GM23338 (cell line): ENCODE results near the gene ZNF735. TPM values are rescaled to one million over a fixed set of nuclear protein-coding genes. Genes with fewer than 3 reads are reported as not detected.

ENCODE experiments used
- polyA plus RNA-seq: library from polyadenylated mRNA; unstranded; fragments of >200 nt; fragmentation: Nextera tagmentation; extraction: Ambion mirVana; gene quantifications from 2 replicates; pipeline ENCODE4 v1.2.1, GENCODE V29; 2016
- total RNA-seq: library from RNA; depleted of rRNA; stranded (reverse); fragments of >200 nt; shearing (Covaris generic); gene quantifications from 2 replicates; pipeline ENCODE4 v1.2.3, GENCODE V29; 2014; rRNA removed

ZNF735 gene
- total and polyA plus RNA-seq, 2 experiments from 2014 or later: not detected

Other genes starting within 250 kb of the ZNF735 start
- gene ZNF722, start 208.4 kb upstream of the ZNF735 start, total RNA-seq: not detected in 2 replicates
- not detected in 2 replicates for gene ZNF722, start 208.4 kb upstream of the ZNF735 start, polyA plus RNA-seq
- gene ZNF727, start 161.8 kb upstream of the ZNF735 start, total RNA-seq: not detected in 2 replicates
- gene ZNF727, start 161.8 kb upstream of the ZNF735 start, polyA plus RNA-seq: not detected in 2 replicates
- not detected in 2 replicates for gene ZNF679, start 21.3 kb downstream of the ZNF735 start, total RNA-seq
- gene ZNF679, start 21.3 kb downstream of the ZNF735 start, polyA plus RNA-seq: not detected in 2 replicates
- 14.2 and 15.0 TPM in 2 replicates for gene ZNF736, start 106.8 kb downstream of the ZNF735 start, total RNA-seq
- gene ZNF736, start 106.8 kb downstream of the ZNF735 start, polyA plus RNA-seq: 2.6 and 4.6 TPM in 2 replicates